SU-DHL-6 (cell line): Measurements from ENCODE around the gene ACTL10.

Source experiments
- H2AFZ ChIP-seq: fragments of 200-600 bp; sonication (generic); 2 replicates; pipeline ENCODE4 v1.6.1; 2014; ENCODE audit warnings: low read depth, mild to moderate bottlenecking, moderate library complexity, mixed read lengths, antibody characterized with exemption, low read length; ENCODE audit not compliant: severe bottlenecking
- H3F3A ChIP-seq: fragments of 200-600 bp; shearing (Covaris generic); 2 replicates; pipeline ENCODE4 v1.6.0; 2016; ENCODE audit warnings: antibody characterized with exemption, mild to moderate bottlenecking; ENCODE audit not compliant: insufficient read depth
- H3K27ac ChIP-seq: fragments of 200-600 bp; sonication (generic); 2 replicates; pipeline ENCODE4 v1.5.1; 2016; ENCODE audit warnings: low read depth, mild to moderate bottlenecking, low read length, moderate library complexity, mixed read lengths
- H3K27me3 ChIP-seq: fragments of 200-600 bp; sonication (generic), shearing (Covaris generic); 2 replicates; pipeline ENCODE4 v1.6.0; 2014; ENCODE audit warnings: mild to moderate bottlenecking, low read length
- H3K36me3 ChIP-seq: fragments of 200-600 bp; sonication (generic); 2 replicates; pipeline ENCODE4 v1.6.1; 2014; ENCODE audit warnings: mild to moderate bottlenecking, low read length, mixed read lengths
- H3K4me2 ChIP-seq: fragments of 300-600, 200-600 bp; shearing (Covaris generic), sonication (generic); 2 replicates; pipeline ENCODE4 v1.6.0; 2014; ENCODE audit warnings: low read length, low read depth, mild to moderate bottlenecking; ENCODE audit not compliant: poor library complexity, severe bottlenecking
- H3K4me3 ChIP-seq: fragments of 200-600 bp; sonication (generic); 2 replicates; pipeline ENCODE4 v1.5.1; 2014; ENCODE audit warnings: antibody characterized with exemption, low read length, mild to moderate bottlenecking, mixed read lengths; ENCODE audit not compliant: insufficient read depth, poor library complexity, severe bottlenecking
- H3K79me2 ChIP-seq: fragments of 200-600 bp; sonication (generic); 2 replicates; pipeline ENCODE4 v1.6.1; 2014; ENCODE audit warnings: mild to moderate bottlenecking, low read length, moderate library complexity; ENCODE audit not compliant: insufficient read depth
- H3K9ac ChIP-seq: fragments of 200-600 bp; sonication (generic); 2 replicates; pipeline ENCODE4 v1.7.0; 2014; ENCODE audit warnings: mild to moderate bottlenecking, low read length
- H3K9me2 ChIP-seq: fragments of 200-600 bp; sonication (generic); replicated peaks from 2 replicates; pipeline ENCODE4 v1.6.1; 2014; ENCODE audit warnings: low read length; ENCODE audit not compliant: insufficient read depth
- H3K9me3 ChIP-seq: fragments of 200-600 bp; sonication (generic); 2 replicates; pipeline ENCODE4 v1.6.1; 2014; ENCODE audit warnings: low read length, mixed read lengths; ENCODE audit not compliant: insufficient read depth
- H4K20me1 ChIP-seq: fragments of 200-600 bp; sonication (generic); 2 replicates; pipeline ENCODE4 v1.6.1; 2014; ENCODE audit warnings: low read depth, mild to moderate bottlenecking, antibody characterized with exemption, low read length, moderate library complexity, mixed read lengths
- EZH2phosphoT487 ChIP-seq: fragments of 200-600 bp; sonication (generic), shearing (Covaris generic); conservative IDR thresholded peaks from 2 replicates; pipeline ENCODE4 v1.6.1; 2018; ENCODE audit warnings: mild to moderate bottlenecking, antibody characterized with exemption, low read length, moderate library complexity, mixed read lengths
- TF ChIP-seq, protein P1 (sequence below): fragments of 200-600 bp; sonication (generic); IDR thresholded peaks from one replicate; pipeline ENCODE4 v1.5.1; 2017; ENCODE audit warnings: antibody characterized with exemption, mild to moderate bottlenecking, low read length, moderate library complexity; ENCODE audit not compliant: insufficient read depth, poor library complexity, severe bottlenecking

The ACTL10 gene

GRCh38 chr20:33649201-33649681, 17.5 kb upstream of the ACTL10 start:
- Histone ChIP-seq H3K27me3 (no peaks in the 10 kb centered on the region), H3F3A (no peaks in the 10 kb centered on the region), H3K36me3 (no peaks in the 10 kb centered on the region), H3K9ac (no peak overlapping the region), H3K4me3 (no peak overlapping the region), H3K9me3 (no peaks in the 10 kb centered on the region), H3K4me2 (no peak overlapping the region), H3K9me2 (no peaks in the 10 kb centered on the region), H3K27ac (no peak overlapping the region), H3K79me2 (no peaks in the 10 kb centered on the region), H2AFZ (no peak overlapping the region), H4K20me1 (no peaks in the 10 kb centered on the region)
- no peak for TF ChIP-seq EZH2phosphoT487
- TF ChIP-seq, protein P1, sequence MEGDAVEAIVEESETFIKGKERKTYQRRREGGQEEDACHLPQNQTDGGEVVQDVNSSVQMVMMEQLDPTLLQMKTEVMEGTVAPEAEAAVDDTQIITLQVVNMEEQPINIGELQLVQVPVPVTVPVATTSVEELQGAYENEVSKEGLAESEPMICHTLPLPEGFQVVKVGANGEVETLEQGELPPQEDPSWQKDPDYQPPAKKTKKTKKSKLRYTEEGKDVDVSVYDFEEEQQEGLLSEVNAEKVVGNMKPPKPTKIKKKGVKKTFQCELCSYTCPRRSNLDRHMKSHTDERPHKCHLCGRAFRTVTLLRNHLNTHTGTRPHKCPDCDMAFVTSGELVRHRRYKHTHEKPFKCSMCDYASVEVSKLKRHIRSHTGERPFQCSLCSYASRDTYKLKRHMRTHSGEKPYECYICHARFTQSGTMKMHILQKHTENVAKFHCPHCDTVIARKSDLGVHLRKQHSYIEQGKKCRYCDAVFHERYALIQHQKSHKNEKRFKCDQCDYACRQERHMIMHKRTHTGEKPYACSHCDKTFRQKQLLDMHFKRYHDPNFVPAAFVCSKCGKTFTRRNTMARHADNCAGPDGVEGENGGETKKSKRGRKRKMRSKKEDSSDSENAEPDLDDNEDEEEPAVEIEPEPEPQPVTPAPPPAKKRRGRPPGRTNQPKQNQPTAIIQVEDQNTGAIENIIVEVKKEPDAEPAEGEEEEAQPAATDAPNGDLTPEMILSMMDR, result no peak

GRCh38 chr20:33650111-33650752, 16.5 kb upstream of the ACTL10 start:
- H3K27me3 ChIP-seq, result no peaks in the 10 kb centered on the region
- no peaks in the 10 kb centered on the region for H3F3A ChIP-seq
- no peaks in the 10 kb centered on the region for H3K79me2 ChIP-seq
- H3K4me2 ChIP-seq, result no peak overlapping the region
- H2AFZ ChIP-seq, result no peak overlapping the region
- no peak overlapping the region for H3K9ac ChIP-seq
- H3K4me3 ChIP-seq, result no peak overlapping the region
- H4K20me1 ChIP-seq, result no peaks in the 10 kb centered on the region
- no peak overlapping the region for H3K27ac ChIP-seq
- no peaks in the 10 kb centered on the region for H3K9me2 ChIP-seq
- no peaks in the 10 kb centered on the region for H3K9me3 ChIP-seq
- H3K36me3 ChIP-seq, result no peaks in the 10 kb centered on the region
- TF ChIP-seq EZH2phosphoT487, result no peak
- TF ChIP-seq, protein P1, result no peak

DNA sequence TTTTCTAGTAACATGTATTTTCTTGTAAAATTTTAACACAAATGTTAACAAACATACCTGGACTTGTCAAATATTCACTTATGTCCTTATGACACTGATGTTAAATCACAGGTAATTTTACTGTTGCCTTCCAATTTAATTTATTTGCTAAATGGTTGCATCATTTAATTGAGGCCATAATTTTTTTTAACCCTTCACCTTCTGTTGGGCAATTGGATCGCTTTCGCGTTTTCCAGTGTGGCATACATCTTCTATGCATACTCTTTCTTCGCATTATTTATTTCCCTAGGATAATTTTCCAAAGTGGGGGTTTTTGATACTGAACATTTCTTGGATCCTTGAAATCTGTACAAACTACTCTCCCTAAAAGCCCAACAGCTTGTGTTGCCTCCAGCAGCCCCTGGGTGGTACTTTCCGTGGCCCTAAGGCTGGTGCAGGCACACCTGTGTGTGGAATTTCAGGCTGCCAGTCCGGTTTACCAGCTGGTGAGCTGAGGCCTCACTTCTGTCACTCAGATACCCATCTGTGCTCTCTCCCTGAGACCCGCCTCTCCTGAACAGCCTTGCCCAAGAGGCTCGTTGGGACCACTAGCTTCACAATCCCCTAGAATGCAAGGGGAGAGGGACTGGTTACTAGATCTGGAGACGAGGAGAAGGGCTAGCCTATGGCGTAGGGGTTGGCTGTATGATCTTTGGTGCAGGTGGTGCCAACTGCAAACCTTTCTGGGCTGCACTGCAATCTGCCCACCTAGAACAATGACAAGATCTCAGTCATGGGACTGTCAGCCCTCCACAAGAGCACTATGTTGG, 15.8 kb upstream of the ACTL10 start:
- H4K20me1 ChIP-seq, result no peaks in the 10 kb centered on the region
- H3K9me3 ChIP-seq, result no peaks in the 10 kb centered on the region
- no peaks in the 10 kb centered on the region for H3K27me3 ChIP-seq
- no peak overlapping the region for H3K4me2 ChIP-seq
- no peak overlapping the region for H3K27ac ChIP-seq
- TF ChIP-seq EZH2phosphoT487, result no peak
- TF ChIP-seq, protein P1, result no peak
- no peak overlapping the region for H3K9ac ChIP-seq
- no peak overlapping the region for H2AFZ ChIP-seq
- no peaks in the 10 kb centered on the region for H3K9me2 ChIP-seq
- no peaks in the 10 kb centered on the region for H3K36me3 ChIP-seq
- no peaks in the 10 kb centered on the region for H3F3A ChIP-seq
- no peaks in the 10 kb centered on the region for H3K79me2 ChIP-seq
- H3K4me3 ChIP-seq, result no peak overlapping the region
